ENCODE results near the gene POLE4.

Gene POLE4

DNA sequence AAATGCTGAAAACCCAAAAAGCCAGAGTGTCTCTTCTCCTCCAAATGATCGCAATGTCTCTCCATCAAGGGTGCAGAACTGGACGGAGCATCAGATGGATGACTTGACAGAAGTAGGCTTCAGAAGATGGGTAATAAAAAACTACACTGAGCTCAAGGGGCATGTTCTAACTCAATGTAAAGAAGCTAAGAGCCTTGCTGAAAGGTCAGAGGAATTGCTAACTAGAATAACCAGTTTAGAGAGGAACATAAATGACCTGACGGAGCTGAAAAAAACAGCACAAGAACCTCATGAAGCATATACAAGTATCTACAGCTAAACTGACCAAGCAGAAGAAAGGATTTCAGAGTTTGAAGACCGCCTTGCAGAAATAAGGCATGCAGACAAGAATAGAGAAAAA is 9.7 kb upstream of the POLE4 start:
- no peak for DNase-seq (ENCODE audit: low read depth in 2 of 2)
- TF ChIP-seq, protein P1, sequence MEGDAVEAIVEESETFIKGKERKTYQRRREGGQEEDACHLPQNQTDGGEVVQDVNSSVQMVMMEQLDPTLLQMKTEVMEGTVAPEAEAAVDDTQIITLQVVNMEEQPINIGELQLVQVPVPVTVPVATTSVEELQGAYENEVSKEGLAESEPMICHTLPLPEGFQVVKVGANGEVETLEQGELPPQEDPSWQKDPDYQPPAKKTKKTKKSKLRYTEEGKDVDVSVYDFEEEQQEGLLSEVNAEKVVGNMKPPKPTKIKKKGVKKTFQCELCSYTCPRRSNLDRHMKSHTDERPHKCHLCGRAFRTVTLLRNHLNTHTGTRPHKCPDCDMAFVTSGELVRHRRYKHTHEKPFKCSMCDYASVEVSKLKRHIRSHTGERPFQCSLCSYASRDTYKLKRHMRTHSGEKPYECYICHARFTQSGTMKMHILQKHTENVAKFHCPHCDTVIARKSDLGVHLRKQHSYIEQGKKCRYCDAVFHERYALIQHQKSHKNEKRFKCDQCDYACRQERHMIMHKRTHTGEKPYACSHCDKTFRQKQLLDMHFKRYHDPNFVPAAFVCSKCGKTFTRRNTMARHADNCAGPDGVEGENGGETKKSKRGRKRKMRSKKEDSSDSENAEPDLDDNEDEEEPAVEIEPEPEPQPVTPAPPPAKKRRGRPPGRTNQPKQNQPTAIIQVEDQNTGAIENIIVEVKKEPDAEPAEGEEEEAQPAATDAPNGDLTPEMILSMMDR (IDR thresholded peaks at IDR 0.05; ENCODE audit: low read depth, low read length): no peak

DNA sequence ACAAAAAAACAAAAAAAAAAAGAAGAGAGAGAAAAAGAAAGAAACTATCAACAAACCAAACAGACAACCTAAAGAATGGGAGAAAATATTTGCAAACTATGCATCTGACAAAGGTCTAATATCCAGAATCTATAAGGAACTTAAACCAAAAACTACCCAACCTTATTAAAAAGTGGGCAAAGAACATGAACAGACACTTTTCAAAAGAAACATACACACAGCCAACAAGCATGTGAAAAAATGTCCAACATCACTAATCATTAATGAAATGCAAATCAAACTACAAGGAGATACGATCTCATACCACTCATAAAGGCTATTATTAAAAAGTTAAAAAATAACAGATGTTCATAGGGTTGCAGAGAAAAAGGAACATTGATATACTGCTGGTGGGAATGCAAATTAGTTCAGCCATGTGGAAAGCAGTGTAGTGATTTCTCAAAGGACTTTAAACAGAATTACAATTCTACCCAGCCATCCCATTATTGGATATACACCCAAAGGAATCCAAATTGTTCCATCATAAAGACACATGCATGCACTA is 7.2 kb upstream of the POLE4 start:
- no peak for DNase-seq (ENCODE audit: low read depth in 2 of 2)
- no peak overlapping the region for H3K4me3 ChIP-seq (replicated peaks in 1 of 2; ENCODE audit: low read depth in 2 of 2, low read length in 2 of 2)
- TF ChIP-seq, protein P1 (IDR thresholded peaks at IDR 0.05; ENCODE audit: low read depth, low read length): no peak

More for the DNA sequence above, 9.7 kb upstream of the POLE4 start:
- H3K4me3 ChIP-seq (replicated peaks in 1 of 2; ENCODE audit: low read depth in 2 of 2, low read length in 2 of 2): no peak overlapping the region

DNA sequence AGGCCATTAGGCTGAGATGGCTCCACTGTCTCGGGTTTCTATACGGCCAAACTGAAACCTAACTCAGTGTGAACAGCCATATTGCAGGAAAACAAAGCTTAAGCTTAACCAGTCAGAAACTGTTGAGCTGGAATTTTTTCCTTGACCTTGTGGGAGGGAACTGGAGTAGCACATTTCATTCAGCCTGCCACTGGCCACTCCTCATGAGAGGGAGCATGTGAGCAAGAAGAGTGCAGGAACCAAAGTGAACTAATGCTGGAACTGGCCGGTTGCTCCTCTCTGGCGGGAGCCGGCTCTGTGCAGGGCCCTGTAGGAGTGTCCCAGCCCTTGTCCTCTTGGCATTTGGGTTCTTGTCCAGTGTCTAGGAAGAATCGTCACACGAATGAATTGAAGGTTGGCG is 5.9 kb upstream of the POLE4 start:
- TF ChIP-seq, protein P1 (IDR thresholded peaks at IDR 0.05; ENCODE audit: low read depth, low read length): no peak
- DNase-seq (ENCODE audit: low read depth in 2 of 2): no peak
- no peak overlapping the region for H3K4me3 ChIP-seq (replicated peaks in 1 of 2; ENCODE audit: low read depth in 2 of 2, low read length in 2 of 2)

DNA sequence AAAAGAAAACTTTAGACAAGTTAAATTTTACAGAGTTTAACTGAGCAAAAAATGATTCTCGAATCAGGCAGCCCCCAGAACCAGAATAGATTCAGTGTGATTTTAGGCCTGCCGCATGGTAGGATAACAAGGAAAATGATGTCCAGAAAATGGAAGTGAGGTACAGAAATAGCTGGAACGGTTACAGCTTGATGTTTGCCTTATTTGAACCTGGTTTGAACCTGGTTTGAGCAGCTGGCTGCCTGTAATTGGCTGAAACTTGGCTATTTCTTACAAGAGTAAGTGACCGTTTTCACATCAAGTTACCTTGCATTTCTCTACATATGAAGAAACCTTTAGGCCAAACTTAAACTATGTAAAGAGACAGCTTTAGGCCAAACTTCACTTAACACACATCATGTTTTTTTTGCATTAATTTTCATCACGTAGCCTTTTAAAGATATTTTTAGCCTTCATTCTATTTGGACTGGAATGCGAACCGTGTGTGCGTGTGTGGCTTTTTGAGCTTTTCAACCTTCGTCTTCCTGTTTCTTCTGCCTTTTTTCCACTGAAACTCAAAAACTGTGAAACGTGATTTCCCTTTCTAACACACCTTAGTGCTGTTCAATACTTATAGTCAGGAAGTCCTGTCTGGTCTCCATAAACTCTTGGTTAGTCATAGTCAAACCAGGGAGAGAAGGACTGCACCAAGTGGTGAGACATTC is 4.5 kb upstream of the POLE4 start:
- TF ChIP-seq, protein P1 (IDR thresholded peaks at IDR 0.05; ENCODE audit: low read depth, low read length): no peak
- DNase-seq (ENCODE audit: low read depth in 2 of 2): no peak
- no peak overlapping the region for H3K4me3 ChIP-seq (replicated peaks in 1 of 2; ENCODE audit: low read depth in 2 of 2, low read length in 2 of 2)

DNA sequence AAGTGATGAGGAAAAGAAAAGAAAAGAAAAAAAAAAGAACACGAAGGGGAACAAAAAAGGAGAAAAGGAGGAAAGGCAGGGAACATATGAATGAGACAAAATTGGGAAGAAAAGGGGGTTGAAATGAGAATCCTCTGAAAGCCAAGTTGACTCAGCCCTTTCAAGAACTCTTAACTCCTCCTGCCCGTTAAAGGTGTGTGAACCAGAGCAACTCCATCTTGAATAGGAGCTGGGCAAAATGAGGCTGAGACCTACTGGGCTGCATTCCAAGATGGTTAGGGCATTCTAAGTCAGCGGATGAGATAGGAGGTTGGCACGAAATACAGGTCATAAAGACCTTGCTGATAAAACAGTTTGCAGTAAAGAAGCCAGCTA is 4.0 kb upstream of the POLE4 start:
- TF ChIP-seq, protein P1 (IDR thresholded peaks at IDR 0.05; ENCODE audit: low read depth, low read length): no peak
- no peak overlapping the region for H3K4me3 ChIP-seq (replicated peaks in 1 of 2; ENCODE audit: low read depth in 2 of 2, low read length in 2 of 2)
- no peak for DNase-seq (ENCODE audit: low read depth in 2 of 2)

DNA sequence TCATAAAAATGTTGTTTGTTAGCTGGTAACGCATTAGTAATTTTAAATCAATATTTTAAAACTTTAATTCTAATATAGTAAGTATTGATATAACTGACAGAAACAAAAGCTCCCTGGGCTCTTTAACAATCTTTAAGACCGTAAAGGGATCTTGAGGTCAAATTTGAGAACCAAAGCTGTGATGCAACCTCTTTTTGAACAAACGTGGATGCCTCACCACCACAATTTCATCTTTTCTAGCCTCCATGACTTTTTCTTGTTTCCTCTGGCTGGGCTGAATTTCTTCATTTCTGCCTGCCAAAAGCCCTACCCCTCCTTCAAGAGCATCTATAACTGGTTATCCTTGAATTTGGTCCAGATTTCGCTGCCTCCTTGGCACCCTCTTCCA is 563 bp upstream of the POLE4 start:
- H3K4me3 ChIP-seq (replicated peaks in 1 of 2; ENCODE audit: low read depth in 2 of 2, low read length in 2 of 2): peak overlapping the region; percentile 28 to 78
- TF ChIP-seq, protein P1 (IDR thresholded peaks at IDR 0.05; ENCODE audit: low read depth, low read length): no peak
- no peak for DNase-seq (ENCODE audit: low read depth in 2 of 2)

Measured in cardiac fibroblast (primary cell).